GF-D8 (cell line): ENCODE results near the gene CCDC159.

Experiments
- DNase-seq: peaks from one replicate; lab custom pipeline; 2025; lab: John Stamatoyannopoulos, UW

Gene CCDC159

DNA sequence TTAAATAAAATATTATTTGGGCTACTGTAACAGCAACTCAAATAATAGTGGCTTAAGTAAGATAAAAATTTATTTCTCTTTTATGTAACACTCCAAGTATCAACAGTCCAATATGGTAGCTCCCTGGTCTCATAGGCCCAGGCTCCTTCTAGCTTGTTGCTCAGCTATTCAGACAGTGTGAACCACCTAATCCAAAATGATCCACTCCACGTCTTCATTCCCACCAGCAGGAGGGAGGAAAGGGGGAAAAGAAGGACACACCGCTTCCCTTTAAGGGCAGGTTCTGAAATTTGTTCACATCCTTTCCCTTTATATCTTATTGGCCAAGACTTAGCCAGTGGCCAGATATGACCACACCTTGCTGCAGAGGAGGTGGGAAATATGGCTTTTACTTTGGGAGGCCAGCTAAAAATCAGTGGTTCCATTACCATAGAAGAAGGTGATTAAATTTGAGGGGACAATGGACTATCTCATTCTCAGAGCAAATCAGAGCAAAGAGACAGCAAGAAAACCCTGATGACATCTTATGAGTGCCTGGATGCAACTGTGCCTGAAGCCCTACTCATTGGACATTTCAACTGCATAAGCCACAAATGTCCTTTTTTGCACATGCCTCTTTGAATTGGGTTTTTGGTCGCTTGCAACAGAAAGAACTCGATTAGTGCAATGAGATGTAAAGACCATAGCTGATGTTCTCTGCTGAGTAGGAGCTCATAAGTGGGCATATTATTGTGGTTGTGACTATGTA, 44.8 kb downstream of the CCDC159 start:
- no peak for DNase-seq

DNA sequence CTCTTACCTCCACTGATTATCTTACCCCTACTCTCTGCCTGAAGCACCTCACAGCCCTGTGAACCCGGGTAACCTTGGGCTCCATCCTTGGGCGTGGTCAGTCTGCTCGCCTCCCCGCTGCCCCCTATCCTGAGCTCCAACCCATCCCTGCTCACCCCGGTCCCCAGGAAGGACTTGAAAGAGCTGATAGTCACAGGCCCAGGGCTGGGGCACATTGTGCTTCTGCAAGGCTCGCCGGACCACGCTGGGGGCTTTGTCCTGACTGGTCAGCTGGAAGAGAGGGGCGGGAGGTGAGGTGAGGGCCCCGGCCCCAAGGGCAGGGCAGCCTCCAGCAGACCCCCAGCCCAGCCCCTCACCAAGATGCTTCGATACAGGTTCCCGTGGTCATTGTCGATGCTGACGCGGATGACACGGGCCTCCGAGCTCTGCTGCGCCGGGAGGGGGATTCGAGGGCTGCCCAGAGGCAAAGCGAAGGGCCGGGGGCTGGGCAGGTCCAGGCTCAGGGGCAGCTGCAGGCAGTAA, 50.8 kb downstream of the CCDC159 start:
- no peak for DNase-seq

DNA sequence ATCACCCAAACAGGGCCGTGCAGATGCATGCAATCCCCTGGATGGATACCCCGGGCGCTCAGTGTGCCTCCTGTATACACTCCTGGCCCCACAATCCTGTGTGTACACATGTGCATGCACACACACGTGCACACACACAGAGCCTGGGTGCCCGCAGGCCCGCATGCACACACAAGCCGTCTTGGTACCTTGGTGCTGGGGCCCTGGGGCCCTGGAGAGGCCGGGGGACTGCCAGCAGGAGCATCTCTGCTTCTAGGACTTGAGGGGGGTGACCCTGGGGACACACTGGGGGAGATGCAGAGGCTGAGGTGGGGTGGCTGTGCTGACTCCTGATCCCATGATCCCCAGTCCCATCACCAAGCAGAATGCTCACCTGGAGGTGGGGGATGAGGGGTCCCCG, 53.3 kb downstream of the CCDC159 start:
- no peak for DNase-seq

DNA sequence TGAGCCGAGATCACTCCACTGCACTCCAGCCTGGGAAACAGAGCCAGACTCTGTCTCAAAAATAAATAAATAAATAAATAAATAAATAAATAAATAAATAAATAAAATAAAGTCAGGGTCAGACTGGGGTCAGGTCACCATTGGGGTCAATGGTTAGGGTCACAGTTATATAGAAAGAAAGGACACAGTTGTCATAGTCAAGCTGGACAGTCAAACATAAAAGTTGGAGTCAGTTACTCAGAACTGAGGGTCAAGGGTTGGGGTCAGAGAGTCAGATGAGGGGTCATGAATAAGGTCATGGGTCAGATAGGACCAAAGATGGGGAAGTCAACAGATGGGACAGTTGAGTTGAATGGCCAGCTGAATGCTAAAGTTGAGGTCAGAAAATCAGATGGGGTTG, 54.5 kb downstream of the CCDC159 start:
- DNase-seq: no peak

DNA sequence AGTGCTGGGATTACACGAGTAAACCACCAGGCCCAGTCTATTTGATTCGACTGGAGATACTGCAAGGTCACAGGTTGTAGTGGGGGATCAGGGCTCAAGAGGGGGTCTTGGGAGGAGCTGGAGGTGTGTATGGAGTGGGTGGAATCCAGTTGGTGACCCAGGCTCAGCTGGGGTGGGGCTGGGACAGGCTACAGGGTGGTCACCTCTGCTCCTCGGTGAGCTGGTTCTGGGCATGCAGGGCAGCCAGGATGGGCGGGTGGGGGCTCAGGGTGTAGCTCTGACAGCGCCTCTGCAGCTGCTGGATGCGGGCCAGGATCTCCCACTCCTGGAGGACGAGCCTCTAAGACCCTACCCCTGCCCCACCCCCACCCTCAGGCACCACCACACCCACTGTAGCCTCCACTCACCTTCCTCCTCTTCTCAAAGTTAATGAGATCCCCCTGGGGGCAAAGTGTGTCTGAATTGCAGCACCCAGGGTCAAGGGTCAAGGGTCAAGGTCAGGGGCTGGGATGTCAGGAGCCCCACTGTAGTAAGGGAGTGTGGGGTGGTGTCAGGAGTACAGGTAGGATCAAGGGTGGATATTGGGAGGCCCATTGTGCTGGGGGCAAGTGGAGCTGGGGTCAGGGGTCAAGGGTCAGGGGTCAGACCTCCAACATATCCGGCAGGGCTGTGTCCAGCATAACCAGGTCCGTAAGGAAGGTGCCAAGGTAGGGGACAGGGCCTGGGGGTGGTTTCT, 55.7 kb downstream of the CCDC159 start:
- no peak for DNase-seq
